Right renal pelvis (tissue), 4 donors: ENCODE results near the gene GMPPA. TPM values are rescaled to one million over a fixed set of nuclear protein-coding genes. Genes with fewer than 3 reads are reported as not detected.

Experiments
- DNase-seq, 4 donors: peaks; one replicate each; pipeline ENCODE4 v3.0.0-alpha.2; 2013; ENCODE audit warnings: low read depth in 4 of 4, low spot score in 3 of 4, missing footprints in 1 of 4
- polyA plus RNA-seq, 4 donors: library from polyadenylated mRNA; unstranded; fragments of 120-200 nt; gene quantifications; one replicate each; pipeline ENCODE4 v1.2.1, GENCODE V29; 2013; ENCODE audit not compliant: insufficient read length in 4 of 4

GMPPA gene
- polyA plus RNA-seq, 4 donors: 35.0 to 42.9 (median 36.4) TPM

GRCh38 chr2:219483451-219484342 is 15.0 kb upstream of the GMPPA start:
- DNase-seq: no peak

- no peak for DNase-seq
Observed at GRCh38 chr2:219484343-219485200, 14.1 kb upstream of the GMPPA start.

- DNase-seq: no peak
Observed at GRCh38 chr2:219485201-219485580, 13.5 kb upstream of the GMPPA start.

GRCh38 chr2:219486380-219486959 is 12.2 kb upstream of the GMPPA start:
- DNase-seq: no peak

- no peak for DNase-seq
Observed at GRCh38 chr2:219488149-219488843, 10.4 kb upstream of the GMPPA start.

- DNase-seq: no peak
Observed at GRCh38 chr2:219488844-219489194, 9.9 kb upstream of the GMPPA start.

GRCh38 chr2:219489315-219489714 is 9.4 kb upstream of the GMPPA start:
- DNase-seq: no peak

- DNase-seq: no peak
Observed at GRCh38 chr2:219490186-219490585, 8.5 kb upstream of the GMPPA start.

GRCh38 chr2:219490600-219491130 is 8.0 kb upstream of the GMPPA start:
- DNase-seq: no peak

GRCh38 chr2:219491278-219491963 is 7.3 kb upstream of the GMPPA start:
- DNase-seq: no peak

GRCh38 chr2:219492575-219492974 is 6.1 kb upstream of the GMPPA start:
- DNase-seq: no peak

GRCh38 chr2:219493086-219493485 is 5.6 kb upstream of the GMPPA start:
- no peak for DNase-seq

GRCh38 chr2:219494952-219495530 is 3.6 kb upstream of the GMPPA start:
- DNase-seq: no peak

GRCh38 chr2:219495531-219496122 is 3.1 kb upstream of the GMPPA start:
- no peak for DNase-seq

GRCh38 chr2:219496247-219496824 is 2.4 kb upstream of the GMPPA start:
- DNase-seq: no peak

- DNase-seq: no peak
Observed at GRCh38 chr2:219496825-219497494, 1.7 kb upstream of the GMPPA start.

GRCh38 chr2:219497495-219498279 is 1.0 kb upstream of the GMPPA start:
- DNase-seq: no peak

- no peak for DNase-seq
Observed at GRCh38 chr2:219499058-219499307, 292 bp downstream of the GMPPA start.
